Measurements from ENCODE around the gene DPP10.

- TF ChIP-seq, protein P1, sequence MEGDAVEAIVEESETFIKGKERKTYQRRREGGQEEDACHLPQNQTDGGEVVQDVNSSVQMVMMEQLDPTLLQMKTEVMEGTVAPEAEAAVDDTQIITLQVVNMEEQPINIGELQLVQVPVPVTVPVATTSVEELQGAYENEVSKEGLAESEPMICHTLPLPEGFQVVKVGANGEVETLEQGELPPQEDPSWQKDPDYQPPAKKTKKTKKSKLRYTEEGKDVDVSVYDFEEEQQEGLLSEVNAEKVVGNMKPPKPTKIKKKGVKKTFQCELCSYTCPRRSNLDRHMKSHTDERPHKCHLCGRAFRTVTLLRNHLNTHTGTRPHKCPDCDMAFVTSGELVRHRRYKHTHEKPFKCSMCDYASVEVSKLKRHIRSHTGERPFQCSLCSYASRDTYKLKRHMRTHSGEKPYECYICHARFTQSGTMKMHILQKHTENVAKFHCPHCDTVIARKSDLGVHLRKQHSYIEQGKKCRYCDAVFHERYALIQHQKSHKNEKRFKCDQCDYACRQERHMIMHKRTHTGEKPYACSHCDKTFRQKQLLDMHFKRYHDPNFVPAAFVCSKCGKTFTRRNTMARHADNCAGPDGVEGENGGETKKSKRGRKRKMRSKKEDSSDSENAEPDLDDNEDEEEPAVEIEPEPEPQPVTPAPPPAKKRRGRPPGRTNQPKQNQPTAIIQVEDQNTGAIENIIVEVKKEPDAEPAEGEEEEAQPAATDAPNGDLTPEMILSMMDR (IDR thresholded peaks at IDR 0.05), result no peak
- TF ChIP-seq EP300 (IDR thresholded peaks at IDR 0.05) (no peak), POLR2A (IDR thresholded peaks at IDR 0.05; ENCODE audit: low read depth) (no peak), POLR2AphosphoS5 (IDR thresholded peaks at IDR 0.05) (no peak)
Observed at GRCh38 chr2:115161771-115162493, 719.5 kb downstream of the DPP10 start.

Data from esophagus muscularis mucosa (tissue), 4 donors.